Smooth muscle cell of the pulmonary artery (primary cell): Measurements from ENCODE around the gene C16orf95. TPM values are rescaled to one million over a fixed set of nuclear protein-coding genes. Genes with fewer than 3 reads are reported as not detected.

Experiments used
- total RNA-seq: library from RNA; depleted of rRNA; stranded (reverse); fragments of >200 nt; gene quantifications from 2 replicates; pipeline ENCODE4 v1.2.3, GENCODE V29; 2014

The C16orf95 gene, protein sequence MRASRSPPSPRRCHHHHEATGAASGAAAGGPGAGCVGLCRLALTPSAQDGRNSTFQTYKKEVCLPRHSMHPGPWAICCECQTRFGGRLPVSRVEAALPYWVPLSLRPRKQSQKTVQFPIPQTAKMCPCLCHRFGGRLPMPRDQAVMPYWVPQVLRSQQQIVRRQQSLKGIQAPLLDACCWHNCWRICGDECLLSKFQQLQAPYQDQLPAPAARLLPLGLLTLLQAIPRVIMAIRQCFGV
- total RNA-seq = 4.0 and 4.6 TPM in 2 replicates

GRCh38 chr16:87316923-87317749, at the start of gene C16orf95:
TSS of gene C16orf95 (minus strand) at chr16:87317392. CDS start at chr16:87317242, 150 bp downstream.

Other genes with a start within 250 kb of the C16orf95 start
- 43.7 and 48.9 TPM in 2 replicates for gene FBXO31, start 66.4 kb upstream of the C16orf95 start, total RNA-seq
- 62.6 and 68.9 TPM in 2 replicates for gene MAP1LC3B, start 74.9 kb upstream of the C16orf95 start, total RNA-seq
- gene ZCCHC14, start 175.6 kb upstream of the C16orf95 start, total RNA-seq = 15.7 and 16.7 TPM in 2 replicates